HepG2 (cell line): ENCODE data around the gene GOT1. TPM values are rescaled to one million over a fixed set of nuclear protein-coding genes. Genes with fewer than 3 reads are reported as not detected.

Experiments
- ATAC-seq: fragments of 200-7000 bp; cut with Tn5 transposase; 3 replicates; pipeline ENCODE4 v1.9.1; 2020; ENCODE audit warnings: mild to moderate bottlenecking, moderate library complexity
- BruUV-seq: library from RNA; stranded (reverse); fragments of 400-500 nt; replicated peaks from 2 replicates; lab custom pipeline; 2021; lab: Mats Ljungman, UMichigan
- CTCF ChIA-PET: fragments of 300-600 bp; formaldehyde crosslinking; extraction: SDS; loops from one replicate; lab custom pipeline; 2021; ENCODE audit warnings: low total read pairs, inconsistent platforms, low intra/inter-chr PET ratio; lab: Yijun Ruan, JAX
- POLR2A ChIA-PET: fragments of 350-600 bp; sonication (Branson Sonifier 250); formaldehyde crosslinking; loops from one replicate; lab custom pipeline; 2020; ENCODE audit warnings: antibody characterized with exemption, inconsistent platforms; lab: Yijun Ruan, JAX
- DNase-seq: peaks from one replicate; pipeline ENCODE4 v3.0.0-alpha.2; 2015; ENCODE audit warnings: low spot score
- FAIRE-seq: peaks from 3 replicates; lab custom pipeline; 2011; peaks lifted over from hg19 to GRCh38; lab: Jason Lieb, UNC
- H2AFZ ChIP-seq: one replicate; pipeline ENCODE4 v1.6.1; 2011; ENCODE audit warnings: low read length, inconsistent platforms
- H3K27ac ChIP-seq: fragments of 300-600 bp; 3 replicates; pipeline ENCODE4 v1.8.0; 2011; ENCODE audit warnings: mixed run types, mild to moderate bottlenecking, mixed read lengths, low read length, inconsistent platforms; ENCODE audit not compliant: insufficient read depth; ENCODE audit errors: extremely low read length
- H3K27me3 ChIP-seq, 2 experiments: fragments of 200-600 bp in 1 of 2; 2 replicates in 1 of 2; 3 replicates in 1 of 2; pipeline versions ENCODE4 v1.6.0 to v1.8.0; 2011; ENCODE audit warnings: low read length in 2 of 2, mild to moderate bottlenecking in 2 of 2, moderate library complexity in 2 of 2, inconsistent platforms in 1 of 2; ENCODE audit not compliant: insufficient read depth in 2 of 2, control insufficient read depth in 1 of 2
- H3K36me3 ChIP-seq, 2 experiments: fragments of 200-600 bp in 1 of 2; replicated peaks in 1 of 2; 2 replicates in 1 of 2; 3 replicates in 1 of 2; pipeline versions ENCODE4 v1.5.1 to v1.8.0; 2011; ENCODE audit warnings: low read length in 2 of 2, inconsistent platforms in 1 of 2; ENCODE audit not compliant: insufficient read depth in 2 of 2, control insufficient read depth in 1 of 2
- H3K4me1 ChIP-seq: 2 replicates; pipeline ENCODE4 v1.5.1; 2012; ENCODE audit warnings: low read length, inconsistent platforms; ENCODE audit not compliant: insufficient read depth
- H3K4me2 ChIP-seq: 2 replicates; pipeline ENCODE4 v1.6.0; 2011; ENCODE audit warnings: low read depth, low read length, inconsistent platforms
- H3K4me3 ChIP-seq, 3 experiments: fragments of 200-600 bp in 1 of 3; sonication (generic), shearing (Covaris generic) in 1 of 3; replicated peaks in 1 of 3; 2 replicates each; pipeline ENCODE4 v1.5.1; 2011 to 2016; ENCODE audit warnings: low read length in 3 of 3, inconsistent platforms in 2 of 3, low read depth in 2 of 3, mild to moderate bottlenecking in 2 of 3, control low read depth in 1 of 3, mixed read lengths in 1 of 3; ENCODE audit not compliant: insufficient read depth in 1 of 3
- H3K79me2 ChIP-seq: one replicate; pipeline ENCODE4 v1.6.1; 2011; ENCODE audit warnings: low read length, inconsistent platforms; ENCODE audit not compliant: insufficient read depth
- H3K9ac ChIP-seq: 2 replicates; pipeline ENCODE4 v1.6.0; 2011; ENCODE audit warnings: mild to moderate bottlenecking, low read depth, low read length, inconsistent platforms; ENCODE audit not compliant: insufficient read depth
- H3K9me3 ChIP-seq: 2 replicates; pipeline ENCODE4 v1.5.1; 2012; ENCODE audit warnings: mild to moderate bottlenecking, low read length
- H4K20me1 ChIP-seq: 2 replicates; pipeline ENCODE4 v1.6.0; 2011; ENCODE audit warnings: inconsistent platforms, mild to moderate bottlenecking, low read length, moderate library complexity; ENCODE audit not compliant: insufficient read depth
- CBX2 ChIP-seq, 2 experiments: fragments of 200-600 bp in 1 of 2; sonication (generic); formaldehyde crosslinking in 1 of 2; IDR thresholded peaks; 2 replicates each; pipeline versions ENCODE4 v1.7.0 to v1.8.1; 2018 to 2022; ENCODE audit warnings: low read depth in 2 of 2, low read length in 1 of 2, mild to moderate bottlenecking in 1 of 2, missing genetic modification reagents in 1 of 2
- JUND ChIP-seq: sonication (generic); formaldehyde crosslinking; IDR thresholded peaks from 2 replicates; pipeline ENCODE4 v1.8.0; 2022; ENCODE audit warnings: mild to moderate bottlenecking, missing genetic modification reagents
- KMT2B ChIP-seq: IDR thresholded peaks from 2 replicates; pipeline ENCODE4 v1.6.1; 2016; ENCODE audit warnings: missing genetic modification reagents, missing compliant biosample characterization
- MAZ ChIP-seq, 2 experiments: sonication (generic) in 1 of 2; formaldehyde crosslinking in 1 of 2; IDR thresholded peaks; 2 replicates each; pipeline versions ENCODE4 v1.5.0 to v1.6.1; 2012 to 2020; ENCODE audit warnings: low read depth in 2 of 2, mild to moderate bottlenecking in 2 of 2, borderline replicate concordance in 1 of 2, improper control_type of control experiment in 1 of 2, low read length in 1 of 2, missing genetic modification reagents in 1 of 2, moderate library complexity in 1 of 2
- MEIS1 ChIP-seq: sonication (generic); formaldehyde crosslinking; IDR thresholded peaks from 2 replicates; pipeline ENCODE4 v1.9.0; 2021; ENCODE audit warnings: mild to moderate bottlenecking, missing genetic modification reagents, moderate library complexity, borderline replicate concordance
- MLX ChIP-seq: IDR thresholded peaks from 2 replicates; pipeline ENCODE4 v1.6.1; 2016
- MYC ChIP-seq: sonication (generic); formaldehyde crosslinking; IDR thresholded peaks from 2 replicates; pipeline ENCODE4 v1.9.0; 2021; ENCODE audit warnings: missing genetic modification reagents, borderline replicate concordance
- NR2F6 ChIP-seq, 2 experiments: IDR thresholded peaks; 2 replicates each; pipeline ENCODE4 v1.6.1; 2016; ENCODE audit warnings: antibody characterized with exemption in 1 of 2, mild to moderate bottlenecking in 1 of 2
- PCBP1 ChIP-seq: fragments of 200-400 bp; formaldehyde crosslinking; IDR thresholded peaks from 2 replicates; pipeline ENCODE4 v1.6.1; 2017; ENCODE audit warnings: mild to moderate bottlenecking, low read depth, low read length, borderline replicate concordance
- PRMT3 ChIP-seq: sonication (generic); formaldehyde crosslinking; IDR thresholded peaks from 2 replicates; pipeline ENCODE4 v1.8.1; 2022; ENCODE audit warnings: low read depth, mild to moderate bottlenecking, moderate library complexity, missing genetic modification reagents, borderline replicate concordance
- TOE1 ChIP-seq: sonication (generic); formaldehyde crosslinking; IDR thresholded peaks from 2 replicates; pipeline ENCODE4 v1.4.0; 2020; ENCODE audit warnings: mild to moderate bottlenecking, missing genetic modification reagents
- ZEB1 ChIP-seq: IDR thresholded peaks from 2 replicates; pipeline ENCODE4 v1.6.1; 2012; ENCODE audit warnings: mild to moderate bottlenecking, low read depth, inconsistent platforms; ENCODE audit not compliant: insufficient replicate concordance
- ZNF235 ChIP-seq: sonication (generic); formaldehyde crosslinking; IDR thresholded peaks from 2 replicates; pipeline ENCODE4 v1.8.1; 2023; ENCODE audit warnings: mild to moderate bottlenecking, missing genetic modification reagents, borderline replicate concordance
- ZNF260 ChIP-seq: sonication (generic); formaldehyde crosslinking; IDR thresholded peaks from 2 replicates; pipeline ENCODE4 v1.4.0; 2020; ENCODE audit warnings: missing genetic modification reagents, low read depth, mild to moderate bottlenecking, borderline replicate concordance
- ZNF326 ChIP-seq: sonication (generic); formaldehyde crosslinking; IDR thresholded peaks from 2 replicates; pipeline ENCODE4 v1.4.0; 2020; ENCODE audit warnings: missing genetic modification reagents, borderline replicate concordance
- ZNF678 ChIP-seq: sonication (generic); formaldehyde crosslinking; IDR thresholded peaks from 2 replicates; pipeline ENCODE4 v1.4.0; 2020; ENCODE audit warnings: mild to moderate bottlenecking, missing genetic modification reagents
- ZNF770 ChIP-seq: sonication (generic); formaldehyde crosslinking; IDR thresholded peaks from 2 replicates; pipeline ENCODE4 v1.5.0; 2020; ENCODE audit warnings: mild to moderate bottlenecking, missing genetic modification reagents
- WGBS: methylation state at CpG from one replicate; pipeline ENCODE4 v1.1.6; 2017; ENCODE audit warnings: low lambda C conversion rate; 5-methylcytosine and 5-hydroxymethylcytosine counted together
- in situ Hi-C: cut with HindIII; loops from 2 replicates; pipeline ENCODE4 v1.10.0; 2017; ENCODE audit warnings: low pct_unique_long_range_greater_than_20kb; ENCODE audit not compliant: extremely low pct_ligation_motif_present
- intact Hi-C: fragments of 100-400 bp; cut with micrococcal nuclease; formaldehyde crosslinking; loops from one replicate; pipeline ENCODE4 v1.10.0; 2022; ENCODE audit not compliant: unreplicated experiment
- polyA plus RNA-seq, 8 experiments: library from polyadenylated mRNA; depleted of rRNA in 3 of 8; stranded (reverse) in 7 of 8; unstranded in 1 of 8; fragments of >200 nt; fragmentation: Illumina TruSeq in 4 of 8; extraction: Trizol in 4 of 8; gene quantifications; 2 replicates each; pipeline versions ENCODE4 v1.2.1 to v1.2.3, GENCODE V29; 2011 to 2016; ENCODE audit warnings: low read depth in 4 of 8, missing spikeins in 1 of 8, mixed read lengths in 1 of 8; ENCODE audit not compliant: insufficient read depth in 1 of 8
- total RNA-seq, 5 experiments: library from RNA; depleted of rRNA; stranded (reverse); fragments of >200 nt; fragmentation: Illumina TruSeq; extraction: Trizol; gene quantifications; 2 replicates each; pipeline ENCODE4 v1.2.3, GENCODE V29; 2016; ENCODE audit warnings: low read depth in 1 of 5

The GOT1 gene
- total and polyA plus RNA-seq, 2 of the 13 experiments (the other 11 are each of a cell fraction or from before 2014, with no cell fraction given) = 81.2 to 102 TPM

GRCh38 chr10:99393683-99394082 lies 36.7 kb downstream of the GOT1 start:
- H3K4me3 ChIP-seq = no peak overlapping the region

More at GRCh38 chr10:99393683-99394082, 36.7 kb downstream of the GOT1 start:
- peaks cover 80% of the 10 kb centered on the region for H3K4me1 ChIP-seq
- in situ Hi-C loops (loop anchor here (5.0 kb wide), 3 partner anchors 39 to 219 kb away; partner anchors contain the start of gene GOT1), intact Hi-C loops (loop anchor here (2.0 kb wide), 1 partner anchor 155 kb away; no protein-coding TSS in a partner anchor)
- no peaks in the 10 kb centered on the region for H4K20me1 ChIP-seq
- BruUV-seq = no TSS peak
- TF ChIP-seq NR2F6 (IDR thresholded peaks at IDR 0.05) = no peak
- no peak for TF ChIP-seq NR2F6 (CRISPR knock-in tag; IDR thresholded peaks at IDR 0.05)
- no peak for TF ChIP-seq TOE1 (CRISPR knock-in tag)
- no peak for TF ChIP-seq ZNF235 (CRISPR knock-in tag)
- TF ChIP-seq ZEB1 = no peak
- TF ChIP-seq CBX2 (IDR thresholded peaks at IDR 0.05; ENCODE audit: low read depth, low read length) = no peak
- no peak for TF ChIP-seq CBX2 (CRISPR knock-in tag; IDR thresholded peaks at IDR 0.05; ENCODE audit: low read depth)
- TF ChIP-seq PCBP1 = no peak
- no peak for TF ChIP-seq ZNF770 (CRISPR knock-in tag)
- TF ChIP-seq MAZ (IDR thresholded peaks at IDR 0.05; ENCODE audit: borderline replicate concordance, low read depth, low read length) = no peak
- TF ChIP-seq MAZ (CRISPR knock-in tag; IDR thresholded peaks at IDR 0.05; ENCODE audit: low read depth) = no peak
- TF ChIP-seq KMT2B (CRISPR knock-in tag) = no peak
- no peak for TF ChIP-seq MLX (CRISPR knock-in tag)
- no peak for TF ChIP-seq PRMT3 (CRISPR knock-in tag)
- no peak for TF ChIP-seq JUND (CRISPR knock-in tag)
- TF ChIP-seq MYC (CRISPR knock-in tag) = no peak
- no peak for TF ChIP-seq ZNF326
- TF ChIP-seq ZNF678 (CRISPR knock-in tag) = no peak
- no peak for TF ChIP-seq ZNF260
- TF ChIP-seq MEIS1 (CRISPR knock-in tag) = no peak
- WGBS = 98% methylated on average over 5 of the region's 5 CpGs
- ATAC-seq (no peak), FAIRE-seq (no peak), DNase-seq (no peak)
- H3K27ac ChIP-seq = no peak overlapping the region
- CTCF ChIA-PET = interaction anchor here (2.0 kb wide), 1 partner anchor 42 kb away, joined by 10 read pairs; no protein-coding TSS in a partner anchor
- H3K9me3 ChIP-seq = no peaks in the 10 kb centered on the region
- POLR2A ChIA-PET = interaction anchor here (3.5 kb wide), 1 partner anchor 37 kb away, joined by 16 read pairs; the partner anchor contains the start of gene GOT1
- H2AFZ ChIP-seq = no peak overlapping the region
- no peak overlapping the region for H3K4me2 ChIP-seq
- H3K79me2 ChIP-seq = no peaks in the 10 kb centered on the region
- H3K27me3 ChIP-seq = no peaks in the 10 kb centered on the region
- peaks cover 7 to 19% of the 10 kb centered on the region in 2 experiments for H3K36me3 ChIP-seq
- no peak overlapping the region for H3K9ac ChIP-seq
